HepG2 (cell line): ENCODE measurements around the gene LYPD4. TPM values are rescaled to one million over a fixed set of nuclear protein-coding genes. Genes with fewer than 3 reads are reported as not detected.

Experiments
- ATAC-seq: fragments of 200-7000 bp; cut with Tn5 transposase; 3 replicates; pipeline ENCODE4 v1.9.1; 2020; ENCODE audit warnings: mild to moderate bottlenecking, moderate library complexity
- BruUV-seq: library from RNA; stranded (reverse); fragments of 400-500 nt; replicated peaks from 2 replicates; lab custom pipeline; 2021; lab: Mats Ljungman, UMichigan
- CTCF ChIA-PET: fragments of 300-600 bp; formaldehyde crosslinking; extraction: SDS; loops from one replicate; lab custom pipeline; 2021; ENCODE audit warnings: low total read pairs, inconsistent platforms, low intra/inter-chr PET ratio; lab: Yijun Ruan, JAX
- POLR2A ChIA-PET: fragments of 350-600 bp; sonication (Branson Sonifier 250); formaldehyde crosslinking; loops from one replicate; lab custom pipeline; 2020; ENCODE audit warnings: antibody characterized with exemption, inconsistent platforms; lab: Yijun Ruan, JAX
- DNase-seq: peaks from one replicate; pipeline ENCODE4 v3.0.0-alpha.2; 2015; ENCODE audit warnings: low spot score
- FAIRE-seq: peaks from 3 replicates; lab custom pipeline; 2011; peaks lifted over from hg19 to GRCh38; lab: Jason Lieb, UNC
- H2AFZ ChIP-seq: one replicate; pipeline ENCODE4 v1.6.1; 2011; ENCODE audit warnings: low read length, inconsistent platforms
- H3K27ac ChIP-seq: fragments of 300-600 bp; 3 replicates; pipeline ENCODE4 v1.8.0; 2011; ENCODE audit warnings: mixed run types, mild to moderate bottlenecking, mixed read lengths, low read length, inconsistent platforms; ENCODE audit not compliant: insufficient read depth; ENCODE audit errors: extremely low read length
- H3K27me3 ChIP-seq, 2 experiments: fragments of 200-600 bp in 1 of 2; 2 replicates in 1 of 2; 3 replicates in 1 of 2; pipeline versions ENCODE4 v1.6.0 to v1.8.0; 2011; ENCODE audit warnings: low read length in 2 of 2, mild to moderate bottlenecking in 2 of 2, moderate library complexity in 2 of 2, inconsistent platforms in 1 of 2; ENCODE audit not compliant: insufficient read depth in 2 of 2, control insufficient read depth in 1 of 2
- H3K36me3 ChIP-seq, 2 experiments: fragments of 200-600 bp in 1 of 2; replicated peaks in 1 of 2; 2 replicates in 1 of 2; 3 replicates in 1 of 2; pipeline versions ENCODE4 v1.5.1 to v1.8.0; 2011; ENCODE audit warnings: low read length in 2 of 2, inconsistent platforms in 1 of 2; ENCODE audit not compliant: insufficient read depth in 2 of 2, control insufficient read depth in 1 of 2
- H3K4me1 ChIP-seq: 2 replicates; pipeline ENCODE4 v1.5.1; 2012; ENCODE audit warnings: low read length, inconsistent platforms; ENCODE audit not compliant: insufficient read depth
- H3K4me2 ChIP-seq: 2 replicates; pipeline ENCODE4 v1.6.0; 2011; ENCODE audit warnings: low read depth, low read length, inconsistent platforms
- H3K4me3 ChIP-seq, 3 experiments: fragments of 200-600 bp in 1 of 3; sonication (generic), shearing (Covaris generic) in 1 of 3; replicated peaks in 1 of 3; 2 replicates each; pipeline ENCODE4 v1.5.1; 2011 to 2016; ENCODE audit warnings: low read length in 3 of 3, inconsistent platforms in 2 of 3, low read depth in 2 of 3, mild to moderate bottlenecking in 2 of 3, control low read depth in 1 of 3, mixed read lengths in 1 of 3; ENCODE audit not compliant: insufficient read depth in 1 of 3
- H3K79me2 ChIP-seq: one replicate; pipeline ENCODE4 v1.6.1; 2011; ENCODE audit warnings: low read length, inconsistent platforms; ENCODE audit not compliant: insufficient read depth
- H3K9ac ChIP-seq: 2 replicates; pipeline ENCODE4 v1.6.0; 2011; ENCODE audit warnings: mild to moderate bottlenecking, low read depth, low read length, inconsistent platforms; ENCODE audit not compliant: insufficient read depth
- H3K9me3 ChIP-seq: 2 replicates; pipeline ENCODE4 v1.5.1; 2012; ENCODE audit warnings: mild to moderate bottlenecking, low read length
- H4K20me1 ChIP-seq: 2 replicates; pipeline ENCODE4 v1.6.0; 2011; ENCODE audit warnings: inconsistent platforms, mild to moderate bottlenecking, low read length, moderate library complexity; ENCODE audit not compliant: insufficient read depth
- CEBPG ChIP-seq: IDR thresholded peaks from 2 replicates; pipeline ENCODE4 v1.6.1; 2016
- FOSL2 ChIP-seq: sonication (generic); formaldehyde crosslinking; IDR thresholded peaks from 2 replicates; pipeline ENCODE4 v1.4.0; 2020; ENCODE audit warnings: missing genetic modification reagents
- HDAC1 ChIP-seq: sonication (generic); formaldehyde crosslinking; IDR thresholded peaks from 2 replicates; pipeline ENCODE4 v1.5.1; 2020; ENCODE audit warnings: mild to moderate bottlenecking, missing genetic modification reagents
- HOXA7 ChIP-seq: sonication (generic); formaldehyde crosslinking; IDR thresholded peaks from 2 replicates; pipeline ENCODE4 v1.8.1; 2022; ENCODE audit warnings: mild to moderate bottlenecking, missing genetic modification reagents, moderate library complexity
- NR2F6 ChIP-seq, 2 experiments: IDR thresholded peaks; 2 replicates each; pipeline ENCODE4 v1.6.1; 2016; ENCODE audit warnings: antibody characterized with exemption in 1 of 2, mild to moderate bottlenecking in 1 of 2
- PRPF4 ChIP-seq: fragments of 200-400 bp; formaldehyde crosslinking; IDR thresholded peaks from 2 replicates; pipeline ENCODE4 v1.6.1; 2016; ENCODE audit warnings: low read length, low read depth; ENCODE audit not compliant: poor library complexity, severe bottlenecking
- SOX6 ChIP-seq, 2 experiments: fragments of 450-650 bp in 1 of 2; sonication (generic) in 1 of 2; formaldehyde crosslinking in 1 of 2; IDR thresholded peaks; 2 replicates each; pipeline versions ENCODE4 v1.4.0 to v1.6.1; 2017 to 2020; ENCODE audit warnings: antibody characterized with exemption in 1 of 2, mild to moderate bottlenecking in 1 of 2, missing genetic modification reagents in 1 of 2
- TCF7L2 ChIP-seq: IDR thresholded peaks from 2 replicates; pipeline ENCODE4 v1.6.1; 2011; ENCODE audit warnings: mild to moderate bottlenecking, low read depth, low read length, moderate library complexity
- TRIM22 ChIP-seq: fragments of 450-650 bp; IDR thresholded peaks from 2 replicates; pipeline ENCODE4 v1.6.1; 2017
- ZFP41 ChIP-seq: sonication (generic); formaldehyde crosslinking; IDR thresholded peaks from 2 replicates; pipeline ENCODE4 v1.4.0; 2020; ENCODE audit warnings: mild to moderate bottlenecking, missing genetic modification reagents, borderline replicate concordance
- ZNF160 ChIP-seq: sonication (generic); formaldehyde crosslinking; IDR thresholded peaks from 2 replicates; pipeline ENCODE4 v1.8.0; 2022; ENCODE audit warnings: mild to moderate bottlenecking, inconsistent platforms, missing genetic modification reagents
- ZNF263 ChIP-seq: sonication (generic); formaldehyde crosslinking; IDR thresholded peaks from 2 replicates; pipeline ENCODE4 v1.4.0; 2020; ENCODE audit warnings: missing genetic modification reagents
- ZNF362 ChIP-seq: sonication (generic); formaldehyde crosslinking; IDR thresholded peaks from 2 replicates; pipeline ENCODE4 v1.4.0; 2020; ENCODE audit warnings: missing genetic modification reagents, mild to moderate bottlenecking, borderline replicate concordance
- ZNF567 ChIP-seq: sonication (generic); formaldehyde crosslinking; IDR thresholded peaks from 2 replicates; pipeline ENCODE4 v1.8.1; 2023; ENCODE audit warnings: mild to moderate bottlenecking, missing genetic modification reagents, borderline replicate concordance
- ZNF615 ChIP-seq: sonication (generic); formaldehyde crosslinking; IDR thresholded peaks from 2 replicates; pipeline ENCODE4 v1.5.0; 2020; ENCODE audit warnings: mild to moderate bottlenecking, missing genetic modification reagents, borderline replicate concordance
- ZNF616 ChIP-seq: sonication (generic); formaldehyde crosslinking; IDR thresholded peaks from 2 replicates; pipeline ENCODE4 v1.5.0; 2020; ENCODE audit warnings: low read depth, mild to moderate bottlenecking, missing genetic modification reagents
- ZNF646 ChIP-seq: sonication (generic); formaldehyde crosslinking; IDR thresholded peaks from 2 replicates; pipeline ENCODE4 v1.9.0; 2021; ENCODE audit warnings: mild to moderate bottlenecking, missing genetic modification reagents
- ZNF773 ChIP-seq: sonication (generic); formaldehyde crosslinking; IDR thresholded peaks from 2 replicates; pipeline ENCODE4 v1.4.0; 2020; ENCODE audit warnings: missing genetic modification reagents, borderline replicate concordance
- WGBS: methylation state at CpG from one replicate; pipeline ENCODE4 v1.1.6; 2017; ENCODE audit warnings: low lambda C conversion rate; 5-methylcytosine and 5-hydroxymethylcytosine counted together
- in situ Hi-C: cut with HindIII; loops from 2 replicates; pipeline ENCODE4 v1.10.0; 2017; ENCODE audit warnings: low pct_unique_long_range_greater_than_20kb; ENCODE audit not compliant: extremely low pct_ligation_motif_present
- intact Hi-C: fragments of 100-400 bp; cut with micrococcal nuclease; formaldehyde crosslinking; loops from one replicate; pipeline ENCODE4 v1.10.0; 2022; ENCODE audit not compliant: unreplicated experiment
- polyA plus RNA-seq, 8 experiments: library from polyadenylated mRNA; depleted of rRNA in 3 of 8; stranded (reverse) in 7 of 8; unstranded in 1 of 8; fragments of >200 nt; fragmentation: Illumina TruSeq in 4 of 8; extraction: Trizol in 4 of 8; gene quantifications; 2 replicates each; pipeline versions ENCODE4 v1.2.1 to v1.2.3, GENCODE V29; 2011 to 2016; ENCODE audit warnings: low read depth in 4 of 8, missing spikeins in 1 of 8, mixed read lengths in 1 of 8; ENCODE audit not compliant: insufficient read depth in 1 of 8
- total RNA-seq, 5 experiments: library from RNA; depleted of rRNA; stranded (reverse); fragments of >200 nt; fragmentation: Illumina TruSeq; extraction: Trizol; gene quantifications; 2 replicates each; pipeline ENCODE4 v1.2.3, GENCODE V29; 2016; ENCODE audit warnings: low read depth in 1 of 5

LYPD4 gene
- total and polyA plus RNA-seq, 2 of the 13 experiments (the other 11 are each of a cell fraction or from before 2014, with no cell fraction given) = not detected

GRCh38 chr19:41804336-41804735 lies 40.1 kb downstream of the LYPD4 start:
- CTCF ChIA-PET = no interaction called here
- Histone ChIP-seq H3K27me3 (peaks cover 2 to 34% of the 10 kb centered on the region in 2 experiments; a peak in 4 of 5 replicates), H4K20me1 (no peaks in the 10 kb centered on the region), H3K4me1 (peaks cover 4% of the 10 kb centered on the region), H2AFZ (no peak overlapping the region), H3K4me3 (no peak overlapping the region), H3K27ac (no peak overlapping the region), H3K79me2 (no peaks in the 10 kb centered on the region), H3K36me3 (no peaks in the 10 kb centered on the region), H3K9me3 (no peaks in the 10 kb centered on the region), H3K9ac (no peak overlapping the region), H3K4me2 (no peak overlapping the region)
- 15% methylated on average over 3 of the region's 3 CpGs for WGBS
- no peak for DNase-seq
- no TSS peak for BruUV-seq
- intact Hi-C loops (no loop called here), in situ Hi-C loops (no loop called here)
- FAIRE-seq = no peak
- POLR2A ChIA-PET = no interaction called here
- no peak for ATAC-seq
- no peak for TF ChIP-seq HDAC1 (CRISPR knock-in tag)
- no peak for TF ChIP-seq ZNF616
- TF ChIP-seq ZNF773 = no peak
- TF ChIP-seq ZNF263 (CRISPR knock-in tag) = no peak
- no peak for TF ChIP-seq NR2F6 (IDR thresholded peaks at IDR 0.05)
- TF ChIP-seq NR2F6 (CRISPR knock-in tag; IDR thresholded peaks at IDR 0.05) = no peak
- TF ChIP-seq SOX6 (IDR thresholded peaks at IDR 0.05) = no peak
- no peak for TF ChIP-seq SOX6 (CRISPR knock-in tag; IDR thresholded peaks at IDR 0.05)
- TF ChIP-seq ZNF615 = no peak
- TF ChIP-seq PRPF4 = no peak
- TF ChIP-seq ZNF646 (CRISPR knock-in tag) = no peak
- TF ChIP-seq ZNF567 (CRISPR knock-in tag) = no peak
- no peak for TF ChIP-seq CEBPG (CRISPR knock-in tag)
- no peak for TF ChIP-seq ZFP41 (CRISPR knock-in tag)
- TF ChIP-seq ZNF160 (CRISPR knock-in tag) = no peak
- no peak for TF ChIP-seq HOXA7 (CRISPR knock-in tag)
- no peak for TF ChIP-seq TCF7L2
- no peak for TF ChIP-seq ZNF362
- TF ChIP-seq TRIM22 = no peak
- TF ChIP-seq FOSL2 (CRISPR knock-in tag) = no peak
